H1 (cell line): ENCODE measurements around the gene ARHGAP15. TPM values are rescaled to one million over a fixed set of nuclear protein-coding genes. Genes with fewer than 3 reads are reported as not detected.

Source experiments
- CTCF ChIA-PET: fragments of 300-600 bp; sonication (Branson Sonifier 250); formaldehyde crosslinking; loops from one replicate; lab custom pipeline; 2021; ENCODE audit not compliant: partially characterized antibody; lab: Charles Lee
- POLR2A ChIA-PET: fragments of 300-600 bp; sonication (Branson Sonifier 250); formaldehyde crosslinking; loops from one replicate; lab custom pipeline; 2021; ENCODE audit warnings: inconsistent platforms; ENCODE audit not compliant: partially characterized antibody; lab: Charles Lee
- DNase-seq, 2 experiments: peaks; one replicate each; pipeline versions ENCODE4 v3.0.0 to v3.0.0-alpha.2; 2010 to 2022; ENCODE audit warnings: low spot score in 2 of 2, low read depth in 1 of 2, mixed read lengths in 1 of 2
- FAIRE-seq: peaks from 2 replicates; lab custom pipeline; 2011; peaks lifted over from hg19 to GRCh38; lab: Jason Lieb, UNC
- H2AFZ ChIP-seq: 2 replicates; pipeline ENCODE4 v1.8.1; 2012; ENCODE audit warnings: low read length, inconsistent platforms
- H2AK5ac ChIP-seq: 2 replicates; pipeline ENCODE4 v1.6.1; 2013; ENCODE audit warnings: low read depth, low read length
- H2BK120ac ChIP-seq: replicated peaks from 2 replicates; pipeline ENCODE3; 2013; ENCODE audit warnings: low read depth, low read length, inconsistent platforms
- H2BK12ac ChIP-seq: 2 replicates; pipeline ENCODE4 v1.6.1; 2013; ENCODE audit warnings: low read depth, low read length
- H2BK15ac ChIP-seq: 2 replicates; pipeline ENCODE4 v1.6.1; 2013; ENCODE audit warnings: low read length
- H2BK20ac ChIP-seq: 2 replicates; pipeline ENCODE4 v1.6.1; 2013; ENCODE audit warnings: low read length
- H2BK5ac ChIP-seq: 2 replicates; pipeline ENCODE4 v1.6.1; 2013; ENCODE audit warnings: low read depth, low read length
- H3K14ac ChIP-seq: 2 replicates; pipeline ENCODE4 v1.6.1; 2013; ENCODE audit warnings: inconsistent platforms; ENCODE audit not compliant: insufficient read length
- H3K18ac ChIP-seq: 2 replicates; pipeline ENCODE4 v1.6.1; 2013; ENCODE audit warnings: low read length; ENCODE audit errors: extremely low read depth
- H3K23ac ChIP-seq: 2 replicates; pipeline ENCODE4 v1.6.1; 2013; ENCODE audit warnings: inconsistent platforms; ENCODE audit not compliant: insufficient read length
- H3K23me2 ChIP-seq: 2 replicates; pipeline ENCODE4 v1.6.1; 2013; ENCODE audit warnings: low read depth, low read length
- H3K27ac ChIP-seq: 2 replicates; pipeline ENCODE4 v1.6.1; 2011; ENCODE audit warnings: low read depth, low read length, inconsistent platforms
- H3K27me3 ChIP-seq, 4 experiments: replicated peaks in 1 of 4; 1 replicate in 1 of 4; 2 replicates in 3 of 4; pipeline versions ENCODE4 v1.6.1 to v1.8.1; 2011 to 2013; ENCODE audit warnings: low read length in 3 of 4, mild to moderate bottlenecking in 3 of 4, inconsistent platforms in 2 of 4, mixed read lengths in 2 of 4, moderate library complexity in 1 of 4; ENCODE audit not compliant: control insufficient read depth in 3 of 4, insufficient read depth in 3 of 4; ENCODE audit errors: extremely low read depth in 1 of 4
- H3K36me3 ChIP-seq, 4 experiments: 2 replicates each; pipeline versions ENCODE4 v1.6.1 to v1.8.1; 2011 to 2013; ENCODE audit warnings: mild to moderate bottlenecking in 4 of 4, low read length in 3 of 4, moderate library complexity in 2 of 4, control low read depth in 1 of 4, inconsistent platforms in 1 of 4; ENCODE audit not compliant: insufficient read depth in 4 of 4, control insufficient read depth in 2 of 4
- H3K4ac ChIP-seq: replicated peaks from 2 replicates; pipeline ENCODE3; 2013; ENCODE audit warnings: low read length, low read depth, mixed read lengths, inconsistent platforms; ENCODE audit not compliant: insufficient read length
- H3K4me1 ChIP-seq, 4 experiments: replicated peaks in 1 of 4; 1 replicate in 1 of 4; 2 replicates in 3 of 4; pipeline versions ENCODE4 v1.6.1 to v1.8.1; 2011 to 2013; ENCODE audit warnings: low read length in 3 of 4, inconsistent platforms in 2 of 4, mixed read lengths in 1 of 4; ENCODE audit not compliant: insufficient read depth in 4 of 4, control insufficient read depth in 3 of 4
- H3K4me2 ChIP-seq, 2 experiments: 2 replicates each; pipeline versions ENCODE4 v1.6.1 to v1.8.1; 2011 to 2013; ENCODE audit warnings: low read depth in 2 of 2, low read length in 2 of 2, control low read depth in 1 of 2, inconsistent platforms in 1 of 2, mild to moderate bottlenecking in 1 of 2; ENCODE audit not compliant: insufficient read depth in 1 of 2
- H3K4me3 ChIP-seq, 4 experiments: fragments of 200-600, 300-600 bp in 1 of 4; sonication (generic), shearing (Covaris generic), sonication (Bioruptor Twin) in 1 of 4; 2 replicates each; pipeline versions ENCODE4 v1.5.1 to v1.8.1; 2011 to 2016; ENCODE audit warnings: low read length in 4 of 4, low read depth in 3 of 4, control low read depth in 2 of 4, inconsistent platforms in 2 of 4, mild to moderate bottlenecking in 2 of 4, mixed read lengths in 1 of 4, moderate library complexity in 1 of 4; ENCODE audit not compliant: insufficient read depth in 2 of 4; ENCODE audit errors: extremely low read depth in 1 of 4
- H3K56ac ChIP-seq: replicated peaks from 2 replicates; pipeline ENCODE3; 2013; ENCODE audit warnings: low read depth, mild to moderate bottlenecking, mixed read lengths, low read length, inconsistent platforms; ENCODE audit not compliant: insufficient read length
- H3K79me1 ChIP-seq: 2 replicates; pipeline ENCODE4 v1.6.1; 2013; ENCODE audit warnings: low read depth, low read length, control low read depth
- H3K79me2 ChIP-seq, 2 experiments: 2 replicates each; pipeline versions ENCODE4 v1.6.1 to v1.8.1; 2012 to 2013; ENCODE audit warnings: low read length in 2 of 2, mild to moderate bottlenecking in 2 of 2, inconsistent platforms in 1 of 2; ENCODE audit not compliant: insufficient read depth in 2 of 2, control insufficient read depth in 1 of 2
- H3K9ac ChIP-seq, 4 experiments: replicated peaks in 1 of 4; 1 replicate in 1 of 4; 2 replicates in 3 of 4; pipeline versions ENCODE4 v1.6.1 to v1.8.1; 2011 to 2013; ENCODE audit warnings: low read depth in 3 of 4, low read length in 3 of 4, control low read depth in 2 of 4, mild to moderate bottlenecking in 2 of 4, moderate library complexity in 2 of 4, inconsistent platforms in 1 of 4; ENCODE audit errors: extremely low read depth in 1 of 4
- H3K9me3 ChIP-seq, 2 experiments: 2 replicates each; pipeline versions ENCODE4 v1.6.1 to v1.8.1; 2012 to 2013; ENCODE audit warnings: mild to moderate bottlenecking in 2 of 2, moderate library complexity in 2 of 2, control low read depth in 1 of 2, inconsistent platforms in 1 of 2, low read depth in 1 of 2, low read length in 1 of 2, mixed read lengths in 1 of 2; ENCODE audit not compliant: insufficient read depth in 2 of 2
- H4K20me1 ChIP-seq, 2 experiments: replicated peaks in 1 of 2; 2 replicates each; pipeline versions ENCODE3 to v1.8.1; 2011 to 2013; ENCODE audit warnings: inconsistent platforms in 2 of 2, low read length in 2 of 2, mild to moderate bottlenecking in 1 of 2; ENCODE audit not compliant: insufficient read depth in 2 of 2, control insufficient read depth in 1 of 2
- H4K5ac ChIP-seq: 2 replicates; pipeline ENCODE4 v1.6.1; 2013; ENCODE audit warnings: low read length, low read depth, mixed read lengths, inconsistent platforms; ENCODE audit not compliant: insufficient read length
- H4K8ac ChIP-seq: 2 replicates; pipeline ENCODE4 v1.8.0; 2013; ENCODE audit warnings: mild to moderate bottlenecking, moderate library complexity, low read length, inconsistent platforms; ENCODE audit not compliant: insufficient read depth; ENCODE audit errors: extremely low read depth
- H4K91ac ChIP-seq: replicated peaks from 2 replicates; pipeline ENCODE3; 2013; ENCODE audit warnings: low read length, mixed read lengths, inconsistent platforms; ENCODE audit not compliant: insufficient read length
- CBX5 ChIP-seq: fragments of 300-800, 300-1000 bp; sonication (generic); IDR thresholded peaks from 2 replicates; pipeline ENCODE4 v1.7.1; 2016; ENCODE audit warnings: antibody characterized with exemption, low read length, low read depth
- FOSL1 ChIP-seq: IDR thresholded peaks from 2 replicates; pipeline ENCODE4 v1.6.1; 2011; ENCODE audit warnings: mild to moderate bottlenecking, low read depth, low read length, moderate library complexity; ENCODE audit not compliant: insufficient read depth
- GABPA ChIP-seq: IDR thresholded peaks from 2 replicates; pipeline ENCODE4 v1.6.1; 2011; ENCODE audit warnings: mild to moderate bottlenecking, low read length, moderate library complexity, borderline replicate concordance; ENCODE audit not compliant: insufficient read depth
- MAFK ChIP-seq: IDR thresholded peaks from 2 replicates; pipeline ENCODE4 v1.6.1; 2012; ENCODE audit warnings: low read depth, mild to moderate bottlenecking, improper control_type of control experiment, low read length
- NRF1 ChIP-seq: IDR thresholded peaks from 2 replicates; pipeline ENCODE4 v1.6.1; 2011; ENCODE audit warnings: mild to moderate bottlenecking, low read depth, low read length, improper control_type of control experiment
- RXRA ChIP-seq: IDR thresholded peaks from 2 replicates; pipeline ENCODE4 v1.6.1; 2011; ENCODE audit warnings: low read depth, mild to moderate bottlenecking, low read length, moderate library complexity; ENCODE audit not compliant: insufficient read depth
- SIN3A ChIP-seq, 2 experiments: IDR thresholded peaks in 1 of 2; conservative IDR thresholded peaks in 1 of 2; 2 replicates each; pipeline ENCODE4 v1.6.1; 2011 to 2012; ENCODE audit warnings: low read length in 2 of 2, improper control_type of control experiment in 1 of 2, low read depth in 1 of 2, mild to moderate bottlenecking in 1 of 2
- SP4 ChIP-seq: IDR thresholded peaks from 2 replicates; pipeline ENCODE4 v1.6.1; 2012; ENCODE audit warnings: low read length, inconsistent platforms
- TAF1 ChIP-seq: IDR thresholded peaks from 2 replicates; pipeline ENCODE4 v1.6.1; 2011; ENCODE audit warnings: mild to moderate bottlenecking, low read depth, low read length
- WGBS, 2 experiments: shearing (Covaris generic) in 1 of 2; methylation state at CpG; one replicate each; pipeline versions ENCODE4 v1.1.6 to v1.1.7; 2013 to 2015; ENCODE audit warnings: low lambda C conversion rate in 2 of 2, mixed read lengths in 2 of 2, inconsistent platforms in 1 of 2, low coverage in 1 of 2, missing lambda C conversion rate in 1 of 2; ENCODE audit not compliant: insufficient replicate concordance in 2 of 2, insufficient coverage in 1 of 2, insufficient read length in 1 of 2; ENCODE audit errors: extremely low coverage in 1 of 2, missing lambda C conversion rate in 1 of 2; 5-methylcytosine and 5-hydroxymethylcytosine counted together
- polyA plus RNA-seq, 7 experiments: library from polyadenylated mRNA; depleted of rRNA in 3 of 7; stranded (reverse) in 5 of 7; unstranded in 2 of 7; fragments of >200 nt in 5 of 7; fragments of 200-250 nt in 2 of 7; gene quantifications; 1 replicate in 5 of 7; 2 replicates in 1 of 7; 4 replicates in 1 of 7; pipeline versions ENCODE4 v1.2.1 to v1.2.3, GENCODE V29; 2011 to 2013; ENCODE audit warnings: missing spikeins in 2 of 7, mixed read lengths in 2 of 7
- total RNA-seq: library from RNA; stranded (reverse); fragmentation: NEBNext Ultra II Directional; extraction: Animal tissue kit (Norgen Biotek cat#: 25700); gene quantifications from 2 replicates; pipeline ENCODE4 v1.2.1, GENCODE V29; 2021
- TF ChIP-seq, protein P1 (sequence below): IDR thresholded peaks from 2 replicates; pipeline ENCODE4 v1.6.1; 2012; ENCODE audit warnings: low read length, inconsistent platforms

ARHGAP15 gene
- total and polyA plus RNA-seq, 2 of the 8 experiments (the other 6 are each of a cell fraction or from before 2014, with no cell fraction given) = not detected

DNA sequence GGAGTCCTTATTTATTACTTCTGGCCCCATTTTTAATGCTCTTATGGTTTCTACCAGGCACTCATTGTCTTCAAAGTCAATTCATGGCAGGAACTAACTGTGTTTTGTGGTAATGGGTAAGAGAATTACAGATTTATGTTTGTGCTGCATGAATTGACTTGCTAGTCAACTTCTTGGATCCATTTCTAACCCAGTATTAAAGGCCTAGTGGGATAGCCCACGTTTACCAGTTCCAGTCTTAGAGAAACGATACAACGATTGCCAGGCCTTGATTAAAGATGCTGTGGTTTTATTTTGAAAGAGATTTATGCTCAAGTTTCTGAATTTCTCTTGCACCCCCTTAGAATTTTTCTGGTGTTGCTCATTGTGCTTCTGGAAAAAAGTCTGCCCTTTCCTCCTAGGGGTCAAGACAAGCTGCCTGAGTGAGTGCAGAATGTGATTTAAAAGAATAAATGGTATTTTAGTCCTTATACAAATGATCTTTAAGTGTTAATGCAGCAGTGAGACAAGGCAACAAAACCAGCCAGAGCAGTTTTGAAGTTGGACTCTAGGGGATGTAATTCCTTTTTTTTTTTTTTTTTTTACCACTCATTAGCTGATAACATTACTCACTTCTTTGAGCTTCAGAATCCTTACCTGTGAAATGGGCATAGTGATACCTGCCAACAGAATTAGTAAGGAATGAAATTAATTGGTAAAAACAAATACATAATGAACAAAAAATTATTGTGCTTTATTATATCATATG, 101.5 kb downstream of the ARHGAP15 start:
- TF ChIP-seq, protein P1, sequence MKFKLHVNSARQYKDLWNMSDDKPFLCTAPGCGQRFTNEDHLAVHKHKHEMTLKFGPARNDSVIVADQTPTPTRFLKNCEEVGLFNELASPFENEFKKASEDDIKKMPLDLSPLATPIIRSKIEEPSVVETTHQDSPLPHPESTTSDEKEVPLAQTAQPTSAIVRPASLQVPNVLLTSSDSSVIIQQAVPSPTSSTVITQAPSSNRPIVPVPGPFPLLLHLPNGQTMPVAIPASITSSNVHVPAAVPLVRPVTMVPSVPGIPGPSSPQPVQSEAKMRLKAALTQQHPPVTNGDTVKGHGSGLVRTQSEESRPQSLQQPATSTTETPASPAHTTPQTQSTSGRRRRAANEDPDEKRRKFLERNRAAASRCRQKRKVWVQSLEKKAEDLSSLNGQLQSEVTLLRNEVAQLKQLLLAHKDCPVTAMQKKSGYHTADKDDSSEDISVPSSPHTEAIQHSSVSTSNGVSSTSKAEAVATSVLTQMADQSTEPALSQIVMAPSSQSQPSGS = no peak
- TF ChIP-seq TAF1 = no peak
- TF ChIP-seq SP4 = no peak
- TF ChIP-seq RXRA = no peak
- TF ChIP-seq GABPA = no peak
- TF ChIP-seq NRF1 = no peak
- no peak for TF ChIP-seq CBX5
- TF ChIP-seq SIN3A (conservative IDR thresholded peaks at IDR 0.05 in 1 of 2, IDR thresholded peaks at IDR 0.05 in 1 of 2; ENCODE audit: low read depth in 1 of 2, low read length in 2 of 2) = no peak
- no peak for TF ChIP-seq FOSL1
- no peak for TF ChIP-seq MAFK
- TF ChIP-seq, all 59 proteins: peak for 0
- H3K4ac ChIP-seq = no peak overlapping the region
- peak overlapping the region; percentile 90 for H4K5ac ChIP-seq
- no peak overlapping the region for H2BK120ac ChIP-seq
- H3K79me2 ChIP-seq = no peaks in the 10 kb centered on the region
- no peak overlapping the region for H3K23ac ChIP-seq
- 0 out of 2 replicates have a peak overlapping the region, but pooled peaks have one; percentile 0 for H2BK12ac ChIP-seq
- no peak overlapping the region for H3K14ac ChIP-seq
- H3K9ac ChIP-seq = no peak overlapping the region
- no peak overlapping the region for H4K8ac ChIP-seq
- no peak overlapping the region for H3K56ac ChIP-seq
- ChIA-PET POLR2A (interaction anchor here (1.6 kb wide), 1 partner anchor 11 kb away, joined by 5 read pairs; no protein-coding TSS in a partner anchor), CTCF (interaction anchor here (0.7 to 1.7 kb wide), 9 partner anchors 9 to 33 kb away, joined by 3 to 6 read pairs (median 4); no protein-coding TSS in a partner anchor)
- H2BK5ac ChIP-seq = no peak overlapping the region
- no peak overlapping the region for H2BK15ac ChIP-seq
- H3K79me1 ChIP-seq = no peaks in the 10 kb centered on the region
- H3K27ac ChIP-seq = no peak overlapping the region
- H4K91ac ChIP-seq = no peak overlapping the region
- 63% methylated on average over 3 of the region's 3 CpGs; no CpG with 5 or more reads in 1 of the 2 experiments for WGBS, 2 experiments
- DNase-seq = no peak
- H3K27me3 ChIP-seq = no peaks in the 10 kb centered on the region
- no peak overlapping the region; the same call in 1 of the 2 replicates for H3K18ac ChIP-seq
- H3K4me3 ChIP-seq = no peak overlapping the region
- H2AFZ ChIP-seq = no peak overlapping the region
- H3K4me2 ChIP-seq = peak overlapping the region in 1 of 2 experiments; percentile 9; a peak in 2 of 4 replicates
- H3K9me3 ChIP-seq = no peaks in the 10 kb centered on the region; a peak in 1 of 4 replicates
- H3K36me3 ChIP-seq = no peaks in the 10 kb centered on the region
- no peaks in the 10 kb centered on the region for H3K23me2 ChIP-seq
- no peak overlapping the region for H2AK5ac ChIP-seq
- no peak overlapping the region for H2BK20ac ChIP-seq
- peaks cover 0 to 16% (median 7%) of the 10 kb centered on the region in 4 experiments; a peak in 5 of 7 replicates for H3K4me1 ChIP-seq
- H4K20me1 ChIP-seq = no peaks in the 10 kb centered on the region
- FAIRE-seq = no peak
